ENCODE data around the gene GNG4. TPM values are rescaled to one million over a fixed set of nuclear protein-coding genes. Genes with fewer than 3 reads are reported as not detected.
A peak's percentile ranks its signal among the peaks of the same experiment; 100 is the strongest.

GNG4 gene
- total and polyA plus RNA-seq, 9 of the 15 experiments (the other 6 are each of a cell fraction or from before 2014, with no cell fraction given): 0.06 to 0.58 (median 0.08) TPM; not detected in 4

GRCh38 chr1:235588916-235589515 is 60.6 kb downstream of the GNG4 start (continued):
- TF ChIP-seq, protein P1, sequence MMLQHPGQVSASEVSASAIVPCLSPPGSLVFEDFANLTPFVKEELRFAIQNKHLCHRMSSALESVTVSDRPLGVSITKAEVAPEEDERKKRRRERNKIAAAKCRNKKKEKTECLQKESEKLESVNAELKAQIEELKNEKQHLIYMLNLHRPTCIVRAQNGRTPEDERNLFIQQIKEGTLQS (IDR thresholded peaks at IDR 0.05): peak; percentile 55; the same call in 1 of the 2 replicates
- TF ChIP-seq, protein P1 (CRISPR knock-in tag; conservative IDR thresholded peaks at IDR 0.05): no peak
- TF ChIP-seq SMARCC2 (IDR thresholded peaks at IDR 0.05; ENCODE audit: low read depth) (0 out of 2 replicates have a peak, but pooled peaks have one; percentile 21), DIDO1 (tag; IDR thresholded peaks at IDR 0.05; ENCODE audit: low read depth) (peak; percentile 95), XRCC4 (IDR thresholded peaks at IDR 0.05; ENCODE audit: extremely low read depth, insufficient read depth, insufficient read length) (no peak), STAT5B (CRISPR knock-in tag; IDR thresholded peaks at IDR 0.05) (peak; percentile 76; the same call in 1 of the 2 replicates), ZNF586 (CRISPR knock-in tag; conservative IDR thresholded peaks at IDR 0.05) (peak; percentile 90), YY1 (IDR thresholded peaks at IDR 0.05; ENCODE audit: borderline replicate concordance in 1 of 3, control insufficient read depth in 1 of 3, extremely low read depth in 1 of 3, insufficient read depth in 3 of 3, insufficient read length in 1 of 3, insufficient replicate concordance in 2 of 3, low read depth in 1 of 3, low read length in 2 of 3) (peak in 1 of 3 experiments; percentile 70), NFIC (IDR thresholded peaks at IDR 0.05) (peak; percentile 86), ZNF280A (IDR thresholded peaks at IDR 0.05; ENCODE audit: low read depth, partially characterized antibody) (no peak), NFXL1 (CRISPR knock-in tag; IDR thresholded peaks at IDR 0.05) (peak; percentile 98), NBN (IDR thresholded peaks at IDR 0.05; ENCODE audit: low read depth) (no peak), FOXK2 (conservative IDR thresholded peaks at IDR 0.05 in 1 of 2, IDR thresholded peaks at IDR 0.05 in 1 of 2; ENCODE audit: low read depth in 2 of 2) (peak; percentile 66 to 79; a peak in 3 of 4 replicates), PHF21A (IDR thresholded peaks at IDR 0.05; ENCODE audit: borderline replicate concordance, low read depth) (no peak), SMARCE1 (IDR thresholded peaks at IDR 0.05) (no peak), KAT7 (CRISPR knock-in tag; IDR thresholded peaks at IDR 0.05; ENCODE audit: borderline replicate concordance) (no peak), ZNF644 (tag; IDR thresholded peaks at IDR 0.05; ENCODE audit: low read depth) (peak; percentile 95), KLF13 (tag; IDR thresholded peaks at IDR 0.05; ENCODE audit: borderline replicate concordance, low read depth) (peak; percentile 98)
- TF ChIP-seq, protein P2, sequence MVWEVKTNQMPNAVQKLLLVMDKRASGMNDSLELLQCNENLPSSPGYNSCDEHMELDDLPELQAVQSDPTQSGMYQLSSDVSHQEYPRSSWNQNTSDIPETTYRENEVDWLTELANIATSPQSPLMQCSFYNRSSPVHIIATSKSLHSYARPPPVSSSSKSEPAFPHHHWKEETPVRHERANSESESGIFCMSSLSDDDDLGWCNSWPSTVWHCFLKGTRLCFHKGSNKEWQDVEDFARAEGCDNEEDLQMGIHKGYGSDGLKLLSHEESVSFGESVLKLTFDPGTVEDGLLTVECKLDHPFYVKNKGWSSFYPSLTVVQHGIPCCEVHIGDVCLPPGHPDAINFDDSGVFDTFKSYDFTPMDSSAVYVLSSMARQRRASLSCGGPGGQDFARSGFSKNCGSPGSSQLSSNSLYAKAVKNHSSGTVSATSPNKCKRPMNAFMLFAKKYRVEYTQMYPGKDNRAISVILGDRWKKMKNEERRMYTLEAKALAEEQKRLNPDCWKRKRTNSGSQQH (CRISPR knock-in tag; IDR thresholded peaks at IDR 0.05): peak; percentile 98

All from K562 (cell line).